ENCODE data around the gene NME8. TPM values are rescaled to one million over a fixed set of nuclear protein-coding genes. Genes with fewer than 3 reads are reported as not detected.

Gene NME8
- total RNA-seq, 1 donor from 2014 or later: not detected

DNA sequence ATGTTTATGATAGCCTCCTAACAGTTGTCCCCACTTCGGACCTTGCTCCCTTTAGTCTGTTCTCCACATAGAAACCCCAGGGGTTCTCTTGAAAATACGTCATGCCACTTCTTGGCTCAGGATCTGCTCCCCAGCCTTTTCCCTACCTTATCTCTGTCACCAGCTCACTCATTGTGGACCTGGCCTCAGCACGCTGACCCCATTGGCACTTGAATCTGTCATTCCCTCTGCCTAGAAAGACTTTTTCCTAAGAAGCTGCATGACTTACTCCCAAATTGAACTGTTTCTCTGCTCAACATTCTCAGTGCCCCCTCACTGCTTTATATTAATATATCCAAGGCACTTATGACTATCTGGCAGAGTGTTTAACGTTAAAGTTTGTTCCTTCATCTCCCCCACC lies 80.5 kb downstream of the NME8 start:
- intact Hi-C loops (cut with micrococcal nuclease): loop anchor here (10.0 kb wide), 1 partner anchor 296 kb away; no protein-coding TSS in a partner anchor
- DNase-seq (ENCODE audit: low spot score): no peak
- Mint-ChIP-seq H3K27me3 (ENCODE audit: insufficient read depth) (no peaks in the 10 kb centered on the region), H3K4me3 (no peak overlapping the region), H3K4me1 (ENCODE audit: low read depth) (no peaks in the 10 kb centered on the region), H3K9me3 (peaks cover 6% of the 10 kb centered on the region), H3K27ac (no peak overlapping the region), H3K36me3 (ENCODE audit: low read depth) (no peaks in the 10 kb centered on the region)

GRCh38 chr7:37930226-37930948 lies 82.0 kb downstream of the NME8 start:
- H3K9me3 Mint-ChIP-seq: peaks cover 6% of the 10 kb centered on the region
- H3K4me3 Mint-ChIP-seq: no peak overlapping the region
- H3K4me1 Mint-ChIP-seq (ENCODE audit: low read depth): no peaks in the 10 kb centered on the region
- DNase-seq (ENCODE audit: low spot score): no peak
- no peaks in the 10 kb centered on the region for H3K27me3 Mint-ChIP-seq (ENCODE audit: insufficient read depth)
- no peak overlapping the region for H3K27ac Mint-ChIP-seq
- no peaks in the 10 kb centered on the region for H3K36me3 Mint-ChIP-seq (ENCODE audit: low read depth)
- intact Hi-C loops (cut with micrococcal nuclease): no loop called here

DNA sequence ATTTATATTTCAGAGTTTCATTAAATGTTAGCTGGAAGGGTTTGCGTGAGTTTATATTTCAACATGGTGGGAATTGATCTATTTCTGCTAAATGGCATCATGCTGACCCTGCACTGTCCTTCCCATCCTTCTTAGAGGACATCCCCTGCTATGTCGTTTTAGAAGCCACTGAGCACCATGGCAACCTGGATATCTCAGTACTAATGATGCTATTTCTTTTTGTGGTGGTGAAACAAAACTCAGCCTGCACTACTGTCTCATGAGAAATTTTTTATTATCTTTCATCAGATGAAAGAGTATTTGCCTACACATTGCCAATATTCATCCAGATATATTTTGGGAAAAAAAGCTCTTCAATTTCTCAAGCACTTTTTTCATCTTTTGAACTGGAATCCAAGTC lies 84.1 kb downstream of the NME8 start:
- no peaks in the 10 kb centered on the region for H3K36me3 Mint-ChIP-seq (ENCODE audit: low read depth)
- H3K4me3 Mint-ChIP-seq: no peak overlapping the region
- DNase-seq (ENCODE audit: low spot score): no peak
- intact Hi-C loops (cut with micrococcal nuclease): no loop called here
- no peaks in the 10 kb centered on the region for H3K27me3 Mint-ChIP-seq (ENCODE audit: insufficient read depth)
- no peaks in the 10 kb centered on the region for H3K4me1 Mint-ChIP-seq (ENCODE audit: low read depth)
- no peak overlapping the region for H3K27ac Mint-ChIP-seq
- no peaks in the 10 kb centered on the region for H3K9me3 Mint-ChIP-seq

- no peak overlapping the region for H3K4me3 Mint-ChIP-seq
- H3K4me1 Mint-ChIP-seq (ENCODE audit: low read depth): no peaks in the 10 kb centered on the region
Measured at GRCh38 chr7:37933018-37933566, 84.7 kb downstream of the NME8 start.

DNA sequence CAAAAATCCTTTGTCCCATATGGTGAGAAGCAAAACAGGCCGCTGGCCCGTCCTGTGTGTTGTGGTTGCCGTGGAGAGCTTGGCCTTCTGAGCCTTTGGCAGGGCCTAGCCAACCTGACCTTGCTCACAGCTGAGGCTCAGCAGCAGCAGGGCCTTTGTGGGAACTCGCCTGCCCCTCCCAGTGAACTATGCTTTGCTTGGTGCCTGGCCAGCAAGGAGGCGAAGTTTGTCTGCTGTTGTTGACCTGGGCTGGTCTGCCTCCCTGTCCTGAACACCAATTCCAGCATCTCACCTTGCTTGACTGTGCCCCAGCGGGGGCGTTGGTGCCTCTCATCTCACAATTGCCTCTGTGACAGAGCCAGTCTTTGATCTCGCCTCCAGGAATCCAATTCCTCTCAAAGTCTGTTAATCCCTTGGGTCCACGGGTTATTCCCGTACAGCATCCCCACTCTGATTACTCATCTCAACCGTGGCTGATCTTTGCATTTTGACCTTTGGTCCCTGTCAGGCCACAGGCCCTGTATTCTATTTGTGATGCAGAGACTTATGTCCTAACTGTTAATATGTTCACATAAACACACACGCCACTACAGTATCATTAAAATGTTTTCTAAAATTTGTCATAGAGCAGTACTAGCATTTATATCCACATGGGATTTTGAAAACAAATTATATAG lies 94.7 kb downstream of the NME8 start:
- H3K9me3 Mint-ChIP-seq: no peaks in the 10 kb centered on the region
- peaks cover 3% of the 10 kb centered on the region for H3K27me3 Mint-ChIP-seq (ENCODE audit: insufficient read depth)
- no peak overlapping the region for H3K4me3 Mint-ChIP-seq
- DNase-seq (ENCODE audit: low spot score): no peak
- intact Hi-C loops (cut with micrococcal nuclease): no loop called here
- no peaks in the 10 kb centered on the region for H3K4me1 Mint-ChIP-seq (ENCODE audit: low read depth)
- H3K27ac Mint-ChIP-seq: no peak overlapping the region
- no peaks in the 10 kb centered on the region for H3K36me3 Mint-ChIP-seq (ENCODE audit: low read depth)

More at GRCh38 chr7:37933018-37933566, 84.7 kb downstream of the NME8 start:
- intact Hi-C loops (cut with micrococcal nuclease): no loop called here
- no peaks in the 10 kb centered on the region for H3K9me3 Mint-ChIP-seq
- no peak for DNase-seq (ENCODE audit: low spot score)
- no peaks in the 10 kb centered on the region for H3K36me3 Mint-ChIP-seq (ENCODE audit: low read depth)
- H3K27me3 Mint-ChIP-seq (ENCODE audit: insufficient read depth): no peaks in the 10 kb centered on the region
- H3K27ac Mint-ChIP-seq: no peak overlapping the region

GRCh38 chr7:37943905-37944736 lies 95.7 kb downstream of the NME8 start:
- DNase-seq (ENCODE audit: low spot score): no peak
- Mint-ChIP-seq H3K27me3 (ENCODE audit: insufficient read depth) (peaks cover 3% of the 10 kb centered on the region), H3K9me3 (no peaks in the 10 kb centered on the region), H3K36me3 (ENCODE audit: low read depth) (no peaks in the 10 kb centered on the region), H3K4me3 (no peak overlapping the region), H3K27ac (no peak overlapping the region), H3K4me1 (ENCODE audit: low read depth) (no peaks in the 10 kb centered on the region)
- intact Hi-C loops (cut with micrococcal nuclease): no loop called here

- no peak overlapping the region for H3K4me3 Mint-ChIP-seq
- no peak overlapping the region for H3K27ac Mint-ChIP-seq
- no peak for DNase-seq (ENCODE audit: low spot score)
- no peaks in the 10 kb centered on the region for H3K9me3 Mint-ChIP-seq
- H3K36me3 Mint-ChIP-seq (ENCODE audit: low read depth): no peaks in the 10 kb centered on the region
- intact Hi-C loops (cut with micrococcal nuclease): no loop called here
- peaks cover 3% of the 10 kb centered on the region for H3K27me3 Mint-ChIP-seq (ENCODE audit: insufficient read depth)
- no peaks in the 10 kb centered on the region for H3K4me1 Mint-ChIP-seq (ENCODE audit: low read depth)
Measured at GRCh38 chr7:37944737-37945054, 96.3 kb downstream of the NME8 start.

GRCh38 chr7:37945336-37945735 lies 96.9 kb downstream of the NME8 start:
- Mint-ChIP-seq H3K9me3 (no peaks in the 10 kb centered on the region), H3K36me3 (ENCODE audit: low read depth) (no peaks in the 10 kb centered on the region), H3K27me3 (ENCODE audit: insufficient read depth) (peaks cover 2% of the 10 kb centered on the region), H3K4me3 (no peak overlapping the region), H3K4me1 (ENCODE audit: low read depth) (no peaks in the 10 kb centered on the region), H3K27ac (no peak overlapping the region)
- no peak for DNase-seq (ENCODE audit: low spot score)
- intact Hi-C loops (cut with micrococcal nuclease): no loop called here

- Mint-ChIP-seq H3K27ac (no peak overlapping the region), H3K4me3 (no peak overlapping the region), H3K9me3 (no peaks in the 10 kb centered on the region), H3K4me1 (ENCODE audit: low read depth) (no peaks in the 10 kb centered on the region), H3K36me3 (ENCODE audit: low read depth) (no peaks in the 10 kb centered on the region), H3K27me3 (ENCODE audit: insufficient read depth) (no peaks in the 10 kb centered on the region)
- no peak for DNase-seq (ENCODE audit: low spot score)
- intact Hi-C loops (cut with micrococcal nuclease): no loop called here
Measured at GRCh38 chr7:37947138-37947940, 98.9 kb downstream of the NME8 start.

- Mint-ChIP-seq H3K36me3 (ENCODE audit: low read depth) (no peaks in the 10 kb centered on the region), H3K4me3 (no peak overlapping the region), H3K27ac (no peak overlapping the region), H3K9me3 (no peaks in the 10 kb centered on the region), H3K4me1 (ENCODE audit: low read depth) (no peaks in the 10 kb centered on the region), H3K27me3 (ENCODE audit: insufficient read depth) (no peaks in the 10 kb centered on the region)
- no peak for DNase-seq (ENCODE audit: low spot score)
- intact Hi-C loops (cut with micrococcal nuclease): no loop called here
Measured at GRCh38 chr7:37947941-37948210, 99.5 kb downstream of the NME8 start.

Data from activated T-helper 1 cell treated with anti-CD3 and anti-CD28 coated beads, Interleukin-12 subunit alpha, Interleukin-12 subunit beta, Interleukin-2, Interleukin-4 antibody, amounts not matched to agents 30 ng/mL and 10 ng/mL and 1 ng/mL, durations not matched to agents 14 hours and 24 hours and 36 hours (primary cell).